Femur (tissue), 1 donor: Measurements from ENCODE around the gene PLEKHG2.

Experiments used
- DNase-seq: peaks from one replicate; pipeline ENCODE4 v3.0.0-alpha.2; 2017

Gene PLEKHG2

DNA sequence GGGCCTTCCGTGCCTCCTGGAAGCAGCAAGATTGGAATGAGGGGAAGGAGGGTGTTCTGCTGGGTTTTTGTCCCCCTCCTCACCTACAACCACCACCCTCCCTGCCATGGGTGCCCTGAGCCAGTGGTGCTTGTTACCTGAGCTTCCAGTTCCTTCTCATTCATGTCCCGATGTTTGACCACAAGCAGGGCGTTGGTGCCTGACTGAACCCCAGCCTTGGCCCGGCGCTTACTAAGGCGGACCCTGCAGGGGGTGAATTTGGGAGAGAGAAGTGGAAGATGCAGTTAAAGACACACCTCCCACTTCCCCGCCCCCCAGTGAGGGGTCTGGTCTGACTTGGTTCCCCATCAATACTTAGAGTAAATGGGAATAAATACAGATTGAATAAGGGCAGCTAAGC, 25.9 kb upstream of the PLEKHG2 start:
- no peak for DNase-seq

DNA sequence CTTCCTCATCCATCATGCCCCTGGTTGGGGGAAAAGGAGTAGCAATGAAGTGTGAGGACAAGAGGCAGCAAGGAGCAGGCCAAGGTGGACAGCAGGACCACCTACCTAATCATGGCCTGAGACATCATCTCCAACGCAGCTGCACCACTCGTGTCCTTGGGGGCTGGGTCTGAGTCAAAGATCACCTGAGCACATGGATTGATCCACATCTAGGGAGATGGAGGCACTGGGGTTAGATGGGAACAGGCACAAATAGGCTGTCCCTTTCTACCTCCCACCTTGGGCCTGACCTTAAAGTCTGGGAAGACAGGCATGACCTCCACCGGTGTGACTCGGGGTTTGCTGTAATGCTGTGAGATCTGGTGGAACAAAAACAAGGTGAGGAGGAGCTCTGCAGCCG, 23.8 kb upstream of the PLEKHG2 start:
- no peak for DNase-seq

DNA sequence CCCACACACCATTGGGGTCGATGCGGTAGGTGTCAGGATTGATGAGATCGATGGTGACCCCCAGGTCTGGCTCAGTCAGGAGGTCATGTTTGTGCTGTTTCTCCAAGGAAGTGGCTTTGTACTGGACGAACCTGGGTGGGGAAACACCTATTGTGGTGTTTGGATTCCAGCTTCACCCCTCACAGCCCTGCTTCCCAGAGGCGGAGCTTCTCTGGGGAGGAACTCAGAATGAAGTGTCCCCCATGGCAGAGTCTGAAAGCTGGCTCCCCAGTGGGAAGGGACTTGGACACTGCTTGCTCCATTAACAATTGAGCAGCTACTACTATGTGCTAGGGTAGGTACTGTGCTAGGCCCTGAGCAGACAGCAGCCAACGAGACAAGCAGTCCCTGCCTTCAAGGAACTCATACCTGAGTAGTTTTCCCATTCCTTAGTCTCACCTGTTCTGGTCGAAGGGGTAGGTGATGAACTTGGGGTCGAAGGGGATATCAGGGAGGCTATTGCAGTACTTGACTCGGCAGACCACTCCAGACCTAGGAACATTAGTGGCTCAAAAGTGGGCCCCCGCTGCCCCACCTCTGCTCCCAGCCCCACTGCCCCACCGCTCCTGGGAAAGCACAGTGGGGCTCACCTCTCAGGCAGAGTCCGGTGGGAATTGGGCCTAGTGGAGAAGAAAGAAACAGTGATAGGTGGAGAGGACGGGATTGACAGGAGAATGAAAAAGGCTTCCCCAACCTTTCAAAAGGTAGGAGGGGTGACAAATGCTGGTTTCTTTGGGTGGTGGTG, 22.6 kb upstream of the PLEKHG2 start:
- no peak for DNase-seq

DNA sequence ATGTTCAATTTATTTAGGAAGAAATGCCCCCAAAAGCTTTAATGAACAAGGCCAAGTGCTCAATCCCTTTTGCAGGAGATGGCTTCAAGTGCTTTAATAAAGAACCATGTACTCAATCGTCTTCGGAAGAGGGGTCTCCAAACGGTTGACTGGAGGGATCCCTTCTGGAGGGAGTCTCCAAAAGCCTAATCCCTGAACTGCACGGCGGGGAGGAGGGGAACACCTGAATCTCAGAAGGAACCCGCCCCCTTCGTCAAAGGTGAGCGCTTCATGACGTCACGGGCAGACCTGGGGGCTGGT, 22.1 kb upstream of the PLEKHG2 start:
- no peak for DNase-seq

DNA sequence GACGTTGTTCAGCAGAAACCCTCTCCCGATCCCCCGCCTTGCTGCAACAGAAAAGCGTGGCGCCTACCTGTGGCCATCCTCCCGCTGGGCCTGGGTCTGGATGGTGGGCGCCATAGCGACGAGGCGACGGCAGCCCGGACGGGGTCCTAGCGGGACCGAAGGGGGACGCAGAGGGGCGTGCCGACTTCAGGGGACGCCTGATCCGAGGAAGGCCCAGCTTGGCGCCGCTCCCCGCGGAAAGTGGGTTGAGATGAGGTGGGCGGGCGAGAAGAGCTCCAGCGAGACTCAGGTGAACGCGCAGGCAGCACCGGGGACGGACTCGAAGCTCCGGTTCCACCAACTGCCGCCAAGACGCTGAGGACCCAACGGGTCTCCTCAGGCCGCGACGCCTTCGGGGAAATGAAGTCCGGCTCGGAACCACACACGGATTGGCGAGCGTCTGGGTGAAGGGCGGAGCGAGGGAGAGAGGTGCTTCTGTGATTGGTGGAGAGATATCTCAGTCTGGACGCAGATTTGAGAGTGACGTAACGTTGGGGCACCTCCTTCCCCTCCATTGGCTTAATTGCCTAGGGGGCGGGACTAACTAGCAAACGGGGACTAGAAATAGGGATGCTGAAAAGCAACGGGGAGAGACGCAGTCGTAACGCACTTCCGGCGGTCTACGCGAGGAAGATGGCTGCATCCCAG, 21.6 kb upstream of the PLEKHG2 start, which contains the start of the genes MED29 and PAF1:
Gene MED29, plus strand, starts transcription at position 628 of the 687 bp plus-strand sequence. Its CDS starts 45 bp downstream, at position 673.
Gene PAF1, minus strand, starts transcription at position 356 of the 687 bp plus-strand sequence. Its CDS starts 242 bp downstream, at position 114.
- DNase-seq = peak; percentile 99

DNA sequence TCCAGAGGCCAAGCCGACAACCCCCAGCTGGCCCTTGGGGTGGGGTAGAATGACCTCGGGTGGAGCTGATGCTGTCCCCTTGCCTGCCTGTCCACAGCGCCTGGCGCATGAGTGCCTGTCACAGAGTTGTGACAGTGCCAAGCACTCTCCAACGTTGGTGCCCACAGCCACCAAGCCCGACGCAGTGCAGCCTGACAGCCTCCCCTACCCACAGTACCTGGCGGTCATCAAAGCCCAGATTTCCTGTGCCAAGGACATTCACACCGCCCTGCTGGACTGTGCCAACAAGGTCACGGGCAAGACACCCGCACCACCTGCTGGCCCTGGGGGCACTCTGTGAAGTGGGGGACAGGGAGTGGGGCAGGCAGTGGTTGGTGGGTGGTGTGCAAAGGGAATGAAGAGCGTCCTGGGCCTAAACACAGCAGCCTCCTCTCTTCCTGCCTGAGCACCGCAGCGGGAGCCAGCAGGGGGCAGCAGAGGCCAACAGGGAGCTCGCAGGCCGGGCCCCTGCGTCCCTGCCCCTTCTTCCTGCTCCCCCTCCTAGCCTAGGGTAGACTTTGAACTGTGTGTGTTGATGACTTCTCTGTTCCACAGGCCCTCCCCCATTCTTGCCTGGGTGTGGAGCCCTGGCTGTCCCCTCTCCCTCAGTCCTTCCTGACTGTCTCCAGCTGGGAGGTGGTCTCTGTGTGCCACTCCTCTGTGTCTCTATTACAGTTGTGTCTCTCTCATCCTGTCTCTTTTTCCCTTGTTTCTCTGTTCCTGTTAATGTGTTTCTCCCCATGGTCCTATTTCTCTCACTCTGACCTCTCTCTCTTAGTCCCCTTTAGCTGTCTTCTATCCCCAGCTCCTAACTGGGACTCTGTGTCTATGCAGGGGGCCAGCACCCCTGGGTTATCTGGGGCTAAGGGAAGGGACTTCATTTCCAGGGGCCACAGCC, 14.8 kb upstream of the PLEKHG2 start:
- peak; percentile 92 for DNase-seq

DNA sequence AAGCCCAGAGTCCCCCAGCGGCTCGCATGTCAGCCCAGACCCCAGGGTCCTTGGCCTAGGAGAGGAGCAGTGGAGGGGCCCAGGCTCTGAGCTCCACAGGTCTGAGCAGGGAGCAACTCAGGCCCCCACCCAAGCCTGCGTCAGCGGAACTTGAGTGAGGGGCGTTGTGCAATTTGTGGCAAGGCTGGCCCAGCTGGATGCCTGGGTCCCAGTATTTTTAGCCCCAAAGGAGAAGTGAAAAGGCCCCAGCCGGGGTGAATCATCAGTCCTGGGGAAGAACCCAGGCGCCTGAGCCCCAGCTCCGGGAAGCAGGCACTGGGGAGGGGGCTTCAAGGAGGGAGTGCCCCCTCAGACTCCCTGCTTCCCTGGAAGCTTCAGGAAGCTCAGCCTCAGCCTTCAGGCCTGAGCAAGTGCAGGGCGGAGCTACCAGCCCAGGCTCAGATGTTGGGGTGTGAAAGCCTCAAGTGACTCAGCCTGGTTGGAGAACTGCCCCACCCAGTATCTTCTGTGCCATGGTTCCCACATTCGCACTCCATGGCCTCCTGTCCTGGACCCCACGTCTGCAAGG, 14.1 kb upstream of the PLEKHG2 start:
- DNase-seq = peak; percentile 70

DNA sequence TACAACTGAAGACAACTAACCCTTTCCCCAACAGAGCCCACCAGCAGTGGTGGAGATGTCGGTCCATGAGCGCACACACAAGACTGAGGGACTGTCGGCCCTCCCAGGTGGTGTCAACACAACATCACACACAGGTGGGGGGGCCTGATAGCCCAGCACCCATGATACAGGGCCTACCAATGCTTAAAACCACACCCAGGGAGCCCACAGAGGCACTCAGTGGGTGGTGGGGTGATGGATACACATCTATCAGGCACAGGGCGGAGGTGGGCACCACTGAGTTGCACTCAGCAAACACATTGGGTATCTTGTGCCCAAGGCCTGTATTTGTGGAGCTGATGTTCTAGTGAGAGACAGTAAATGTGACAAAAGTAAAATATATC, 12.8 kb upstream of the PLEKHG2 start:
- no peak for DNase-seq

DNA sequence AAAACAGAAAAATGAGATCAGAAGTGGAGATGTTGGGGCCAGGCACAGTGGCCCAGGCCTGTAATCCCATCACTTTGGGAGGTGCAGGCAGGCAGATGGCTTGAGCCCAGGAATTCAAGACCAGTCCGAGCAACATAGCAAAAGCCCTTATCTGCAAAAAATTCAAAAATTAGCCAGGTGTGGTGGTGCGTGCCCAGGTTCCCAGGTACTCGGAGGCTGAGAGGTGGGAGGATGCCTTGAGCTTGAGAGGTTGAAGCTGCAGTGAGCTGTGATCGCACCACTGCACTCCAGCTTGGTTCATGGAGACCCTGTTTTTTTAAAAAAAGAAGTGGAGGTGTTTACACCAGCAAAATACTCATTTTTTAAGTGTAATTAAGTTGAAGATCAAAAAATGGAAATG, 12.4 kb upstream of the PLEKHG2 start:
- DNase-seq = no peak

DNA sequence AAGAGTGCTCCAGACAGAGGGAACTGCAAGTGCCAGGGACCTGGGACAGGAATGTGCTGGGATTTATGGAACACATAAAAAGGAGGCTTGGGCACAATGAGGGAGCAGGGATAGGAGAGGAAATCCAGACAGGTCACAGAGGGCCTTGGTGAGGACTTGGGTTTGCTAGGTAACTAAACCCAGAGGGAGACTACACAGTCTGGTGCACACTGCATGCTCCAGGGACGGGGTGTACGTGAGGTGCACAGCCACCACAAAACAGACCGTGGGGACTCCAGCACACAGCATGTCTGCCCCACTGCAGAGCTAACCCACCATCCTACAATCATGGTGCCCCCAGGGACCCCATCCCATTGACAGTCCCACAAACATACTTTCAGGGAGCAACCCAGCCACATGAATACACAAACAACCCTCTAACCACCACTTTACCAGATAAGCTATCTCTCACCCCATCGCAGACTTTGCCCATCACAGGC, 11.4 kb upstream of the PLEKHG2 start:
- DNase-seq = no peak

DNA sequence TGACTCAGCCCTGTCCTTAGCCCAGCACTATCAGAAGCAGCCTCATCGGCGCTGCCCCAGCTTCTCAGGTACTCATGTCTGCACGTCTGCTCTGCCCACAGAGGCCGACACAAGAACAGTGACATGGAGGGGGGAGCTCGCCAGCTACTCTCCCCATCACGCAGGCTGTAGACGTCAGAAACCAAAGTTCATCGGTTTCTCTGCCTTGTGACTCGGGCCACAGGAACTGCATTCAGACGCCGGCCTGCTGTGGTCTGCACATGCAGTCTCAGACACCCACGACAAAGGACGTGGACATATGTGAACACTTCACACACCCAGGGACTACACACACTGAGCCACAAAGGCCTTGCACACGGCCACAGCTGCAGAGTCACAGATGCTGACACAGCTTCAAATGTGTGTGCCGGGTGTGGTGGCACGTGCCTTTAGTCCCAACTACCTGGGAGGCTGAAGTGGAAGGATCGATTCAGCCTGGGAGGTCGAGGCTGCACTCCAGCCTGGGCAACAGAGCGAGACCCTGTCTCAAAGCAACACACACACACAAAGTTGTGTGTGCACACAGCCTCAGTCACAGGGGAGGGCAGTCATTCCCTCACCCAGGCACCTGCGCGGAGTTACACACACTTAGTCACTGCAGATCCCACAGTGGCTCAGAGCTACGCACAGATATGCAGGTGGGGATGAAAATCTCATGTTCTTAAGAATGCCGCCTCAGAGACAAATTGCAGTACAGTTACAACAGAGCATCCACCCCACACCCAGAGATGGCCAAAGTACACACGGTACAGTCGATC, 10.7 kb upstream of the PLEKHG2 start:
- peak; percentile 58 for DNase-seq

DNA sequence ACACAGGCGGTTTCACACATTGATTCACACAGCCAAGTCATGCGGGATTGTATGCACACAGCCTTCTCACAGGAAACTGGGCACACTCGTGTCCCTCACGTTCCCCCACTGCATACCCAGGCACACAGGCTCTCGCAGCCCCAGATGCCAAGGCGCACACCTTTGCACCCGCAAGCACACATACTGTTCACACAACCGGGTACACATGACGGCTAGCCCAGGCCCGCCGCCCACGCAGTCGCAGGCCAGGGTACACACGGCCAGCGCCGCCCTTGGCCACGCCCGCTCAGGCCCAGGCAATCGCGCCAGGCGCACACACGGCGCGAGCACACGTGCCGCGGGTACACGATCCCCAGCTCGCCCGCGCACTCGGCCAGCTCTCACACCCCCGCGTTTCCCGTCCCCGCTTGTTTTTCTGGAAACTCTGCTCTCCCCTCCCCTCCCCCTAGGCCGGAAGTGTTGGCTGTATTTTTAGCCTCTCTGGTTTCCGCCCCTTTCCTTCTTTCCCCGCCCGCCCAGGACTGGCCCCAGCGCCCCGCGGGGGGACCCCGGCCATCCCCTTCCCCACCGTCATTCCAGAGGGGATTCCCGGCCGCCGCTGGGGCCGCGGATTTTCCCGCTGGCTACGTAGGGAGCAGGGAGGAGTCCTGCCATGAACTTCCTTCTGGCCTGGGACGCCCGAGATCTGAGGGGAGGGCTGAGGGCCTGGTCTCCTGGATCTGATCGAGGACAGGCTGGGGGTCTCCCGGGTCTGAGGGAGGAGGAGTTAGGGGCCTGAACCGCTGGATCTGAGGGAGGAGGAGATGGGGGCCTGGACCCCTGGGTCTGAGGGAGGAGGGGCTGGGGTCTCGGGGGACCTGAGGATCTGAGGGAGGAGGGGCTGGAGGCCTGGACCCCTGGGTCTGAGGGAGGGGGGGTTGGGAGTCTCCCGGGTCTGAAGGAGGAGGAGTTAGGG, 9.8 kb upstream of the PLEKHG2 start:
- DNase-seq = peak; percentile 96

DNA sequence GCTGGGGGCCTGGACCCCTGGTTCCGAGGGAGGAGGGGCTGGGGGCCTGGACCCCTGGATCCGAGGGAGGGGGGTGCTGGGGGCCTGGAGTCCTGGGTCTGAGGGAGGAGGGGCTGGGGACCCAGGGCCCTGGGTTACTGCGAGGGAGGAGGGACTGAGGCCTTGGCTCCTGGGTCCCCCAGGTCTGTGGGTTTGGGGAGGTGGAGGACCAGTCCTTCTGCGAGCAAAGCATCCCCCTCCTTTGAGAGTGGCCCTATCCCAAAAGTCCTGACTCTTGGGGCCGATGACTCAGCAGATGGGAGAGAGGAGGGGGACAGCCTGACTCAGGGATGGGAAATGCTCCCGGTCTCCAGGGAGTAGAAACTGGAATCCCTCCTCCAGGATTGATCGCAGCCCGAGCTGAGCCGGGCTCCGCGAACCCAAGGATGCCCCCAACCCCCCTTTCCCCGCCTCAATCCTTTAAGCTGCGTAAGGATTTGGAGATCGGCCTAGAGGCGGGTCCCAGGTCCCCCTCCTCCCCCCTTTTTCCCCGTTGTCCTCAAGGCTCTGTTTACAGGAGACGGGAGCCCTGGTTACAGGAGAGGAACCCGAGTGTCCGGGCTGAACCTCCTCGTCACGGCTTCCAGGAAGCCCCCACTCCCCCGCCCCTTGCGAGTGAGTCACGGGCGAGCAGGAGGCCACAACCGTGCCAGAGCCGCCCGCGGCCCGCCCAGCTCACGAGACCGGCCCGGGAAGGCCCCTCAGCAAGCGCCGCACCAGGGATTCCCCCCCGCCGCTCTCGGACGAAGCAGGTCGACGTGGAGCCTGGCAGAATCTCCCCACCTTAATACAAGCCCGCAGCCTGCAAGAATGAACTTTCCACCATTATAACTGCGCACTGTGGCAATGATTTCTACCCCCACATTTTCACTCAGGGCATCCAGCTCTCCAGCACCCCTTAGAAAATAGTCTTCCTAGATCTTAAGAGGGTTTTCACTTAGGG, 8.8 kb upstream of the PLEKHG2 start:
- DNase-seq = peak; percentile 98

DNA sequence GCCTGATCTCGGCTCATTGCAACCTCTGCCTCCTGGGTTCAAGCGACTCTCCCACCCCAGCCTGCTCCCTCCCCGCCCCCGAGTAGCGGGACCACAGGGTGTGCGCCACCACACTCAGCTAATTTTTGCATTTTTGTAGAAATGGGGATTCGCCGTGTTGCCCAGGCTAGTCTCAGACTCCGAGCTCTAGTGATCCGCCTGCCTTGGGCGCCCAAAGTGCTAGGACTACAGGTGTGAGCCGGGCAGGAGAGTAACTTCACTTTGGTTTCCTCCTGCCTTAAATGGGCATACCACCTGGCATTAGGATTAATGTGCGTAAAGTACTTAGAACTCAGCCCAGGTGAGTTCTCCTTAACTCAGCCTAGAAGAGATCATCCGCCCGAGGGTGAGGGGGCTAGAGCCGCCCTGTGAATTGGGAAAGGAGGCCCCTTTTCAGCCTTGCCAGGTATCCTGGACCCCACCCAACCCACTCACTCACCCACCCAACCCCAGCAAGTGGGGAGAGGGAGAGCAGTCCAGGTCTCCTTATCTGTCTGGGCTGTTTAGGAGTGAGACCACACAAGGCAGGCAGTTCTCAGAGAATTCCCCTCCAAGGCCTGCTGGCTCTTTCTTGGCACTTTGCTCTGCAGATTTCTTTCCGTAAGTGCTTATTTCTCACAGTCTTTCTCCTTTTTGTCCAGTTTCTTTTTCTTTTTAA, 7.1 kb upstream of the PLEKHG2 start:
- DNase-seq = peak; percentile 20

DNA sequence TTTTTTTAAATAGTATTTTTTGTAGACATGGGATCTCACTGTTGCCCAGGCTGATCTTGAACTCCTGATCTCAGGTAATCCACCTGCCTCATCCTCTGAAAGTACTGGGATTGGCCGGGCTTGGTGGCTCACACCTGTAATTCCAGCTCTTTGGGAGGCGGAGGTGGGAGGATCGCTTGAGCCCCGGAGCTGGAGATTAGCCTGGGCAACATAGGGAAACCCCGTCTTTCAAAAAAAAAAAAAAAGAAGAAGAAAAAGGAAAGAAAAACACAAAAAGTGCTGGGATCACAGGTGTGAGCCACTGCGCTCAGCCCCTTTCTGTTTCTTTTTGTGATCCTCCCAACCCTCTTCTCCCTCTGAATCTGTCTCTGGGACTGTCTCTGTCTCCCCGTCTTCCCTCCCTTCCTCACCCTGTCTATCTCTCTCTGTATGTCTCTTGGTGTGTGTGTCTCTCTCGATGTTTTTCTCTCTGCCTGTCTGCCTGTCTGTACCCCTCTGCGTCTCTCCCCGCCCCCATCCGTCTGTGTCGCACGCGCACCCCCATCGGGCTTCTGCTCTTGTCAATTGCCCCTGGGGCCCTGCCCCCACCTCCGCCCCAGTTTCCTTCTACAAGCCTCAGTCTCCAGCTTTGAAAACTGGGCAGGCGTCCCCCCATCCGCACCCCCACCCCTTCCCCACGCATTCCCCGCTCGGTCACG, 6.4 kb upstream of the PLEKHG2 start:
- no peak for DNase-seq

DNA sequence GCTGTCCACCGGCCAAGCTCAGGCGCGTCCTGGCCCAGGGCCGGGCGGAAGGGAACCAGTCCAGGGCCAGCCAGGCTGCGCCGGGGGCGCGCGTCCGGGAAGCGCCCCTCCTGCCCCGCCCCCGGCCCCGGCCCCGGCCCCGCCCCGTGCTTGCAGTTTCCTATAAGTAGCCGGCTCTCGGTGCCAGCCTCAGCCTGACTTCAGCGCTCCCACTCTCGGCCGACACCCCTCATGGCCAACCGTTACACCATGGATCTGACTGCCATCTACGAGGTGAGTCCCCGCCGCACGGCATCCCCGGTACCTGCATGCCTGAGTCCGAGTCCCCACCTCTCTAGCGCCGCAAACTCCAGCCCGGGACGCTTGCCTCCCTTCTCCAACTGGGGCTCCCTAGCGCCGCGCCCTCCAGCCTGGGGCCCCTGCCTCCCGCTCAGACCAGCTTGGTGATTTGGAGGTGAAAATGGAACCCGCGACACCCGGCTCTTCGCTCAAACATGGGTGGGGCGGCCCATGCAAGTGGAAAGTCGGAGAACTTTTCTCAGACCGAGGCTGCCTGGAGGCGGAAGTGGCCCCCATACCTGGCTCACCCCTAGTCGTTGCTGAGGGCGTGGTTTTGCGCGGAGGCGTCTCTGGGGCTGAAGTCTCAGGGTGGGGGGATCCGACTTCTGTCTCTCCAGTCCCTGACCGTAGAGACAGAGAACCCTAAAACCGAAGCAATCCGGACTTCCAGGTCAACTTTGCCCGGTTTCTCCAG, 5.6 kb upstream of the PLEKHG2 start, which contains the start of gene ZFP36:
Gene ZFP36, plus strand, starts transcription at position 192 of the 754 bp plus-strand sequence. Its CDS starts 58 bp downstream, at position 250.
- peak; percentile 94 for DNase-seq

DNA sequence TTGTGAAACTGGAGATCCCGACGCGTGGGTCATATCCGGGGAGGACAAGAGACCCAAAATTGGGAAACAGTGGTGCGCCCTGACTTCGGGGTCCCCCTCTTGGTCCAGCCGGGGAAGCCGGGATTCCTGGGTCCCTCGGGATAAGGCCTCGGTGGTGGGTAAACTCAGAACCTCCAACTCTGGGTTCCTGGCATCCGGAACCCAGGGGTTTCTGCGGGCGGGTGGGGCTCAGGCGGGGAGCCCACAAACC, 5.1 kb upstream of the PLEKHG2 start:
- DNase-seq = no peak
